GM13976 (cell line): ENCODE data around the gene TGFB2.

Experiments used
- DNase-seq: peaks from one replicate; pipeline ENCODE4 v3.0.0; 2012; ENCODE audit warnings: low spot score
- in situ Hi-C: fragments of 300-500 bp; cut with MboI; formaldehyde crosslinking; loops from one replicate; pipeline ENCODE4 v1.12.0; 2022; ENCODE audit warnings: low sequenced_read_pairs, mixed read lengths, inconsistent platforms; ENCODE audit not compliant: unreplicated experiment
- TF ChIP-seq, protein P1 (sequence below): IDR thresholded peaks from 2 replicates; pipeline ENCODE4 v1.5.1; 2012; ENCODE audit warnings: borderline replicate concordance, mild to moderate bottlenecking; ENCODE audit not compliant: insufficient read depth; ENCODE audit errors: extremely low read depth, missing control alignments, control extremely low read depth

The TGFB2 gene

DNA sequence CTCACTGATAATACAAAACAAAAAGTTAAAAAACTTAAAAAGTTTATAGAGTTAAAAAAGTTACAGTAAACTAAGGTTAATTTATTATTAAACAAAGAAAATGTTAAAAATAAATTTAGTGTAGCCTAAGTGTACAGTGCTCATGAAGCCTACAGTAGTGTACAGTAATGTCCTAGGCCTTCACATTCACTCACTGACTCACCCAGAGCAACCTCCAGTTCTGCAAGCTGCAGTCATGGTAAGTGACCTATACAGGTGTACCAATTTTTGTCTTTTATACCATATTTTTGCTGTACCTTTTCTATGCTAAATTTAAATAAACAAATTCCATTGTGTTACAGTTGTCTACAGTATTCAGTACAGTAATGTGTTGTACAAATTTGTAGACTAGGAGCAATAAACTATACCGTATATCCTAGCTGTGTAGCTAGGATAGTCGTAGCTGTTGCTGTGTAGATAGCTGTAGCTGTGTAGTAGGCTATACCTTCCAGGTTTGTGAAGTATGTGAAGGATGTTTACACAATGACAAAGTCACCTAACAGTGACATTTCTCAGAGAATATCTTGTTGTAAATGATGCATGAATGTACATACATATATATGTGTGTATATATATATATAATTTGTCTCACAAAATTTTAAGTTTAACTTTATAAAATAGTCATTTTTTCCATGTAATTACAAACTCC, 140.2 kb downstream of the TGFB2 start:
- DNase-seq = no peak
- in situ Hi-C loops = no loop called here
- TF ChIP-seq, protein P1, sequence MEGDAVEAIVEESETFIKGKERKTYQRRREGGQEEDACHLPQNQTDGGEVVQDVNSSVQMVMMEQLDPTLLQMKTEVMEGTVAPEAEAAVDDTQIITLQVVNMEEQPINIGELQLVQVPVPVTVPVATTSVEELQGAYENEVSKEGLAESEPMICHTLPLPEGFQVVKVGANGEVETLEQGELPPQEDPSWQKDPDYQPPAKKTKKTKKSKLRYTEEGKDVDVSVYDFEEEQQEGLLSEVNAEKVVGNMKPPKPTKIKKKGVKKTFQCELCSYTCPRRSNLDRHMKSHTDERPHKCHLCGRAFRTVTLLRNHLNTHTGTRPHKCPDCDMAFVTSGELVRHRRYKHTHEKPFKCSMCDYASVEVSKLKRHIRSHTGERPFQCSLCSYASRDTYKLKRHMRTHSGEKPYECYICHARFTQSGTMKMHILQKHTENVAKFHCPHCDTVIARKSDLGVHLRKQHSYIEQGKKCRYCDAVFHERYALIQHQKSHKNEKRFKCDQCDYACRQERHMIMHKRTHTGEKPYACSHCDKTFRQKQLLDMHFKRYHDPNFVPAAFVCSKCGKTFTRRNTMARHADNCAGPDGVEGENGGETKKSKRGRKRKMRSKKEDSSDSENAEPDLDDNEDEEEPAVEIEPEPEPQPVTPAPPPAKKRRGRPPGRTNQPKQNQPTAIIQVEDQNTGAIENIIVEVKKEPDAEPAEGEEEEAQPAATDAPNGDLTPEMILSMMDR = no peak

DNA sequence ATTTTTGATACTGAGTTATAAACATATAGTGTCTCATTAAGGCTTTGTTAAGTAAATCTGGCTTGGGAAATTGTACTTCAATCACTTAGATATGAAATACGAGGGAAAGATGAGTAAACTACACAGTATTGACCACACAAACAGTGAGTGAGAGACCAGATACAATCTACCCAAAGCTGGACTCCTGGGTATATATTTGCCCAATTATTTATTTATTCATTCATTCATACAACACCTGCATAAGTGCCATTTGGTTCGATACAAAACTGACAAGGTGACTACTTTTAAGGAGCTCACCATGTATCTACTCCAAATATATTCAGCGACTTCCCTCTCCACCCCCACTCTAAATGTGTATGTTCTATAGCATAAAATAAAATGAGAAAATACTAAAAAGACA, 143.4 kb downstream of the TGFB2 start:
- TF ChIP-seq, protein P1 = no peak
- in situ Hi-C loops = no loop called here
- DNase-seq = no peak

DNA sequence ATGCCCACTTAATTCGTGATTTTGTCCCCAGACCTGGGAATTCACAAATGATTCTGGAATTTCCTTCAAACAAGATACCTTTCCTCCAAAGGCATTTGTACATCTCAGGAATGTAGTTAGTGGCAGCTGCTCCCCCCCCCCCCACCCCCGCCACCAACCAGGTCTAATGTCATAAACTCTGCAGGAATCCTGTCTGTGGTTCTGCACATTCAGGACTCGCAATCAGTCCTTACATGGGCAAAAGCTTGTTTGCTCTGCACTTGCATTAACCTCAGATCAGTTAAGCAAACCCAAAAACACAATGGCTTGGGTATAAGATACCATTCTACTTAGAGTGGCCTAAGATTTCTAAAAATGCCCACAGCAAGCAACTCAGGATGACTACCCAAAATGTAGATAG, 143.8 kb downstream of the TGFB2 start:
- in situ Hi-C loops = no loop called here

DNA sequence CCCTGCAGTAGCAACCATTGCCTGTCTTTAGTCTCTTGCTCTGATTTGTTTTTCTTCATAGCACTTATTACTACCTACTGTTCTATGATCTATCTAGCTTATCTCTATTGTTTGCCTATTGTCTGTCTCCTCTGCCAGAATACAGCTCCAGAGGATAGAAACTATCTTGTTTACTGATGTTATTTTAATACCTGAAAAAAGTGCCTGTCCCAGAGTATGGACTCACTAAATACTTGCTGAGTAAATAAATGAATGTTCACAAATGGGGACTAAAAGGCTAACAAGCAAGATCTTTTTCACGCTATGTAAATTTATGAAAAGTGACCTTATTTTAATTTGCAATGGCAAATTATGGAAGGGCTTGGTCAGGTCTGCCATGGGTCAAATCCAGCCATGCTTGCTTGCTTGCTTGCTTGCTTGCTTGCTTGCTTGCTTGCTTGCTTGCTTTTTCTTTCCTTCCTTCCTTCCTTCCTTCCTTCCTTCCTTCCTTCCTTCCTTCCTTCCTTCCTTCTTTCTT, 145.3 kb downstream of the TGFB2 start:
- in situ Hi-C loops = no loop called here
- no peak for DNase-seq
- TF ChIP-seq, protein P1 = no peak

More for the DNA sequence above, 143.8 kb downstream of the TGFB2 start:
- DNase-seq = no peak
- TF ChIP-seq, protein P1 = no peak

DNA sequence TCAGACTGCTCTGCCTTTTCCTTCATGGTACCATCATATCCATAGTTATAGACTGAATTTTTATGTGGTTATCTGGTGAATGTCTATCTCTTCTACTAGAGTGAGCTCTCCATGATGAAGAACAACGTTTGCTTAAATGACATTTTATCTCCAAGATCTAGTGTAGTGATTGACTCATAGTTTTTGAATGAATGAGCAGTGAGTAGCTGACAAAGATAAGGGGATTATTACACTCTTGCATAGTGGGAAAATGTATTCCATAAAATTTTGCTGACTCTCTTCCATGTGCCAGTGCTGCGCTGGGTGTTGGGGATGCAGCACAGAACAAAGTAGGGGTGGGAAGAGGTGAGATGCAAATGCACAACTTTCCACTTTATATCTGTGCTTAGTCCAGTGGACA, 147.7 kb downstream of the TGFB2 start:
- TF ChIP-seq, protein P1 = no peak
- in situ Hi-C loops = no loop called here
- DNase-seq = no peak

DNA sequence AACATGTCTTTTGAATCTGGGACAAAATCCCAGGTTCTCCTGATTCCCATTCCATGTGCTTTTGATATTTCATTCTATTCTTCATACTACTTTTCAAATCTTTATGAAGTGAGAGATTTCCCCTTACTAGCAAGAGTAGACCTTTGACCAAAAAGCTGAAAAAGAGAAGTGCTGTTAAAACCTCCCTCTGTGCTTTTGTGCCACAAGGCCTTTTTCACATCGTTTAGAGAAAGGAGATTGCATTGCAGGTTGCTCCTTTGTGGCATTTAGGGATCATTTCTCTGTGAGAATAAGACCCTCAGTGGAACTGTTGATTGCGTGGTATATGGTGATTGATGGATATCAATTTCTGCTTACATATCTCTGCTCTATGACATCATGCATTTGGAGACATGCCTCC, 148.8 kb downstream of the TGFB2 start:
- TF ChIP-seq, protein P1 = no peak
- no peak for DNase-seq
- in situ Hi-C loops = no loop called here
